ENCODE results near the gene DDX1.

DNA sequence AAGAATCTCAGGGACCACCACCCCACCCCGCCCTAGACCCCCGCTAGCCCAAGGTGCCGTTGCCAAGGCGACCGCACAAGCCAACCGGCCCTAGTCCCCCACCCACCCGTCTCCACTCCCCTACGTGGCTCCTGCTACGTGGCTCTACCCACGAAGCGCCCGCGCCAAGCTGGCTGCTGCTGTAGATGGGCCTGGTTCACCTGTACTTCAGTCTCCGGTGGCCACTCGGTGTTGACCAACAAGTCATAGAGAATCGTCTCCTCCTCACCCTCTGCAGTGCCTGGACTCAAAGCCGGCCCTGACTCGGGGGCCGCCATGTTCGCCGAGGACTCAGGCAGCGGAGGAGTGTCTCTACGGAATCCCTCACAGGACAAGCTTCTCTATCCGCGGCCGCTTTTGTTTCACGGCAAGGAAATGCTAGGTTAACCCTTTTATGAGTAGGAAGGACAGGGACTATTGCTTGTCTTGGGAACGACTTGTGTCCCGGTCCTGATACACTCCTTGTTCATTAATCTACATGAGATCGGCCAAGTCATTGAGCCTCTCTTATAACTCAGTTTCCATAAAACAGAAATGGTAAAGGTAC lies 30.6 kb upstream of the DDX1 start, which contains the start of gene NBAS:
- TF ChIP-seq POLR2A (IDR thresholded peaks at IDR 0.05; ENCODE audit: low read depth, low read length) (peak; percentile 75), CTCF (conservative IDR thresholded peaks at IDR 0.05; ENCODE audit: low read depth, low read length) (no peak), RAD21 (IDR thresholded peaks at IDR 0.05; ENCODE audit: low read length) (no peak), BHLHE40 (IDR thresholded peaks at IDR 0.05; ENCODE audit: low read depth, low read length) (no peak), SMC3 (IDR thresholded peaks at IDR 0.05; ENCODE audit: low read depth, low read length) (no peak), MXI1 (IDR thresholded peaks at IDR 0.05; ENCODE audit: borderline replicate concordance, low read depth, low read length) (peak; percentile 41; the same call in 1 of the 2 replicates), CEBPB (IDR thresholded peaks at IDR 0.05; ENCODE audit: low read depth, low read length) (no peak), RFX5 (IDR thresholded peaks at IDR 0.05; ENCODE audit: low read depth, low read length) (no peak), USF2 (IDR thresholded peaks at IDR 0.05; ENCODE audit: low read depth, low read length) (no peak), RCOR1 (IDR thresholded peaks at IDR 0.05; ENCODE audit: insufficient replicate concordance, low read length) (no peak), CHD1 (IDR thresholded peaks at IDR 0.05; ENCODE audit: low read depth, low read length) (no peak)

Measured in IMR-90 (cell line).